Measurements from ENCODE around the gene MRPL49. TPM values are rescaled to one million over a fixed set of nuclear protein-coding genes. Genes with fewer than 3 reads are reported as not detected.

The MRPL49 gene
- polyA plus RNA-seq, 1 donor from 2014 or later = 80.5 TPM

DNA sequence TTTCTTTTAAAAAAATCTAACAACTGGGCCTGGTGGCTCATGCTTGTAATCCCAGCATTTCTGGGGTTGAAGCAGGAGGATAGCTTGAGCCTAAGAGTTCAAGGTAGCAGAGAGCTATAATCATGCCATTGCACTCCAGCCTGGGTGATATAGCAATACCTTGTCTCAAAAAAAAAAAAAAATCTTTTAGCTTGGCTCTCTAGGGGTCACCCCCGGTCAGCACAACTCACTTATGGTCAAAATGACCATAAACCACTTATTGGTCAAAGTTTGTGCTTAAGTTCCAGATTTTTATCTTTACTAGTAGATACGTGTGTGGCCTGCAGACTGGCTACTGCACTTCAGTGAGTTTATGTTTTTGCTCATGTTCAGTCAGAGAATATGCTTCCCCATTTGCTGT is 41.6 kb downstream of the MRPL49 start:
- no peak overlapping the region for H2AFZ ChIP-seq (ENCODE audit: low read depth, low read length)
- no peaks in the 10 kb centered on the region for H3K9me2 ChIP-seq (ENCODE audit: insufficient read depth, low read length)
- H3K27ac ChIP-seq (ENCODE audit: low read length) = no peak overlapping the region
- H3K36me3 ChIP-seq (ENCODE audit: insufficient read depth, low read length) = no peaks in the 10 kb centered on the region
- H3K9me3 ChIP-seq (ENCODE audit: low read length) = no peaks in the 10 kb centered on the region
- no peak overlapping the region for H3K4me2 ChIP-seq (ENCODE audit: low read length)
- H3F3A ChIP-seq (ENCODE audit: insufficient read depth, low read length, poor library complexity, severe bottlenecking) = no peaks in the 10 kb centered on the region
- H3K4me3 ChIP-seq (ENCODE audit: low read length) = no peak overlapping the region
- H3K9ac ChIP-seq (ENCODE audit: low read length) = no peak overlapping the region
- H3K27me3 ChIP-seq (ENCODE audit: insufficient read depth, low read depth, low read length) = no peaks in the 10 kb centered on the region
- H3K79me2 ChIP-seq (replicated peaks; ENCODE audit: insufficient read depth, low read length) = no peaks in the 10 kb centered on the region
- TF ChIP-seq TAF1 (IDR thresholded peaks at IDR 0.05; ENCODE audit: low read depth) (no peak), RAD21 (conservative IDR thresholded peaks at IDR 0.05) (no peak), EP300 (conservative IDR thresholded peaks at IDR 0.05; ENCODE audit: poor library complexity, severe bottlenecking) (no peak), SMC3 (conservative IDR thresholded peaks at IDR 0.05; ENCODE audit: poor library complexity) (no peak), MXI1 (conservative IDR thresholded peaks at IDR 0.05; ENCODE audit: poor library complexity, severe bottlenecking) (no peak), POLR2AphosphoS5 (IDR thresholded peaks at IDR 0.05) (no peak), EZH2 (IDR thresholded peaks at IDR 0.05; ENCODE audit: borderline replicate concordance, insufficient read depth, low read length, poor library complexity, severe bottlenecking) (no peak)
- TF ChIP-seq, protein P1, sequence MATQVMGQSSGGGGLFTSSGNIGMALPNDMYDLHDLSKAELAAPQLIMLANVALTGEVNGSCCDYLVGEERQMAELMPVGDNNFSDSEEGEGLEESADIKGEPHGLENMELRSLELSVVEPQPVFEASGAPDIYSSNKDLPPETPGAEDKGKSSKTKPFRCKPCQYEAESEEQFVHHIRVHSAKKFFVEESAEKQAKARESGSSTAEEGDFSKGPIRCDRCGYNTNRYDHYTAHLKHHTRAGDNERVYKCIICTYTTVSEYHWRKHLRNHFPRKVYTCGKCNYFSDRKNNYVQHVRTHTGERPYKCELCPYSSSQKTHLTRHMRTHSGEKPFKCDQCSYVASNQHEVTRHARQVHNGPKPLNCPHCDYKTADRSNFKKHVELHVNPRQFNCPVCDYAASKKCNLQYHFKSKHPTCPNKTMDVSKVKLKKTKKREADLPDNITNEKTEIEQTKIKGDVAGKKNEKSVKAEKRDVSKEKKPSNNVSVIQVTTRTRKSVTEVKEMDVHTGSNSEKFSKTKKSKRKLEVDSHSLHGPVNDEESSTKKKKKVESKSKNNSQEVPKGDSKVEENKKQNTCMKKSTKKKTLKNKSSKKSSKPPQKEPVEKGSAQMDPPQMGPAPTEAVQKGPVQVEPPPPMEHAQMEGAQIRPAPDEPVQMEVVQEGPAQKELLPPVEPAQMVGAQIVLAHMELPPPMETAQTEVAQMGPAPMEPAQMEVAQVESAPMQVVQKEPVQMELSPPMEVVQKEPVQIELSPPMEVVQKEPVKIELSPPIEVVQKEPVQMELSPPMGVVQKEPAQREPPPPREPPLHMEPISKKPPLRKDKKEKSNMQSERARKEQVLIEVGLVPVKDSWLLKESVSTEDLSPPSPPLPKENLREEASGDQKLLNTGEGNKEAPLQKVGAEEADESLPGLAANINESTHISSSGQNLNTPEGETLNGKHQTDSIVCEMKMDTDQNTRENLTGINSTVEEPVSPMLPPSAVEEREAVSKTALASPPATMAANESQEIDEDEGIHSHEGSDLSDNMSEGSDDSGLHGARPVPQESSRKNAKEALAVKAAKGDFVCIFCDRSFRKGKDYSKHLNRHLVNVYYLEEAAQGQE (IDR thresholded peaks at IDR 0.05; ENCODE audit: borderline replicate concordance) = no peak
- TF ChIP-seq, protein P2, sequence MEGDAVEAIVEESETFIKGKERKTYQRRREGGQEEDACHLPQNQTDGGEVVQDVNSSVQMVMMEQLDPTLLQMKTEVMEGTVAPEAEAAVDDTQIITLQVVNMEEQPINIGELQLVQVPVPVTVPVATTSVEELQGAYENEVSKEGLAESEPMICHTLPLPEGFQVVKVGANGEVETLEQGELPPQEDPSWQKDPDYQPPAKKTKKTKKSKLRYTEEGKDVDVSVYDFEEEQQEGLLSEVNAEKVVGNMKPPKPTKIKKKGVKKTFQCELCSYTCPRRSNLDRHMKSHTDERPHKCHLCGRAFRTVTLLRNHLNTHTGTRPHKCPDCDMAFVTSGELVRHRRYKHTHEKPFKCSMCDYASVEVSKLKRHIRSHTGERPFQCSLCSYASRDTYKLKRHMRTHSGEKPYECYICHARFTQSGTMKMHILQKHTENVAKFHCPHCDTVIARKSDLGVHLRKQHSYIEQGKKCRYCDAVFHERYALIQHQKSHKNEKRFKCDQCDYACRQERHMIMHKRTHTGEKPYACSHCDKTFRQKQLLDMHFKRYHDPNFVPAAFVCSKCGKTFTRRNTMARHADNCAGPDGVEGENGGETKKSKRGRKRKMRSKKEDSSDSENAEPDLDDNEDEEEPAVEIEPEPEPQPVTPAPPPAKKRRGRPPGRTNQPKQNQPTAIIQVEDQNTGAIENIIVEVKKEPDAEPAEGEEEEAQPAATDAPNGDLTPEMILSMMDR (IDR thresholded peaks at IDR 0.05; ENCODE audit: poor library complexity, severe bottlenecking) = no peak
- H4K20me1 ChIP-seq (ENCODE audit: insufficient read depth) = no peaks in the 10 kb centered on the region

DNA sequence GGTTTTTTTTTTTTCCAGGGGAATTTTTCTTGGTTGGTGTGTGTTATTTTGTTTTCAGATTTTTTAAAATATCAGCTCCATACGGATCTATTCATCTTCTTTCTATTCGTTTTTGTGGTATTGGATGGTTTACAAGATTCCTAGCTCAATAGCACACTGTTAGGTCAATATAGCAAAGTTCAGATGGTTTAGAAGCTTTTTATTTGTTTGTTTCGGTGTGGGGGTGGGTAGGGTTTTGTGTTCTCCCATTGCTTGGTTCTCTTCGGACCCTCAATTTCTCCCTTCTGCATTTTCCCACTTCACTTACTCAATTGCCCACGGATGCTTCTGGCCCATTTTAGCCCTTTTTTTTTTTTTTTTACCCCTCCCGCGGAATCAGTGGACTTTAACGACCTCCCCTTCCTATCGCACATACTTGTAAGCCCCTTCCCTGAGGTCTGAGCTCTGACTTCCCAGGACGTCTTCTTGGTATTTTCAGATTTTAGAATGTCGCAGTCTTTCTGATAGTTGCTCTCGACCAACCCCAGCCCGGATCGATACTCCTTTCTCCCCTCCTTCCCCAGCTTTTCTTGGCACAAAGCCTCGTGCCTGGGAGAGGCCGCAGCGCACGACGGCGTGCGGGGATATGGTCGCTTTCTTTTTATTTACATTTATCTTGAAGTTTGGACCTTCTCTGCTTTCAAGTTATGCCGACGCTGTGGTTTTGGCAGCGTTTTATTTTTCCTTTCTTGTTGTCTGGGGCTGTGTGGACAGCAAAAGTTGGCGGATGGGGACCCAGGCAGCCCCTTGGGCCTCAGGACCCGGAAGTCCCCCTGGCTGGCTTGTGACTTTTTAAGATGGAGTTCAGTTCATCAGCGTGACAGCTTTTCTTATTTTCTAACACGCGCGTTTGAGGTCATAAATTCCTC is 43.5 kb downstream of the MRPL49 start:
- Histone ChIP-seq H3K27ac (ENCODE audit: low read length) (no peak overlapping the region), H3K36me3 (ENCODE audit: insufficient read depth, low read length) (no peaks in the 10 kb centered on the region), H3K9me3 (ENCODE audit: low read length) (no peaks in the 10 kb centered on the region), H3K79me2 (replicated peaks; ENCODE audit: insufficient read depth, low read length) (no peaks in the 10 kb centered on the region), H3K27me3 (ENCODE audit: insufficient read depth, low read depth, low read length) (no peaks in the 10 kb centered on the region), H3F3A (ENCODE audit: insufficient read depth, low read length, poor library complexity, severe bottlenecking) (no peaks in the 10 kb centered on the region), H3K4me3 (ENCODE audit: low read length) (no peak overlapping the region), H4K20me1 (ENCODE audit: insufficient read depth) (no peaks in the 10 kb centered on the region), H3K4me2 (ENCODE audit: low read length) (no peak overlapping the region), H2AFZ (ENCODE audit: low read depth, low read length) (no peak overlapping the region), H3K9ac (ENCODE audit: low read length) (no peak overlapping the region), H3K9me2 (ENCODE audit: insufficient read depth, low read length) (no peaks in the 10 kb centered on the region)
- TF ChIP-seq, protein P2 (IDR thresholded peaks at IDR 0.05; ENCODE audit: poor library complexity, severe bottlenecking) = no peak
- no peak for TF ChIP-seq EP300 (conservative IDR thresholded peaks at IDR 0.05; ENCODE audit: poor library complexity, severe bottlenecking)
- TF ChIP-seq MXI1 (conservative IDR thresholded peaks at IDR 0.05; ENCODE audit: poor library complexity, severe bottlenecking) = no peak
- TF ChIP-seq, protein P1 (IDR thresholded peaks at IDR 0.05; ENCODE audit: borderline replicate concordance) = no peak
